Activated T-helper 9 cell treated with anti-CD3 and anti-CD28 coated beads, Interleukin-2, amount 50 U/mL, for 16 hours (primary cell): ENCODE results near the gene PCNX2.

Experiments used
- DNase-seq: peaks from one replicate; pipeline ENCODE4 v3.0.0-alpha.2; 2020; ENCODE audit warnings: low read depth

PCNX2 gene

GRCh38 chr1:232962761-232963745 lies 332.5 kb downstream of the PCNX2 start:
- DNase-seq: no peak

GRCh38 chr1:232958067-232958466 lies 337.5 kb downstream of the PCNX2 start:
- DNase-seq: no peak

DNA sequence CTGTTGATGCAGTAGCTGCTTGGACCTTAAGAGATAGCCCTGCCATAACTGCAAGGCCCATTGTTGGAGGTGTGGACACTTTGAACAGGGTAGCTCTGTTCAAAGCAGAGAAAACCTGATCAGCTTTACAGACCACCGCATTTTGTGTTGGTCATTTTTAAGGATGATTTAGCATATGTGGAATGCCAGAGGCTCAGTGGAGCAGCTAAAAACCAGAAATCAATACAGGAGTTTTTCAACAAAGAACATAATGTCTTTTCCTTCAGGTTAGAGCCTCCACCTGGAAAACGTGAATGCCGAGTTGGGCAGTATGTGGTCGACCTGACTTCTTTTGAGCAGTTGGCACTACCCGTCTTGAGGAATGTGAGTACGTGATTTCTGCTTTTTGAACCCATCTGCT lies 339.4 kb downstream of the PCNX2 start:
- no peak for DNase-seq

GRCh38 chr1:232954594-232955365 lies 340.7 kb downstream of the PCNX2 start:
- no peak for DNase-seq

DNA sequence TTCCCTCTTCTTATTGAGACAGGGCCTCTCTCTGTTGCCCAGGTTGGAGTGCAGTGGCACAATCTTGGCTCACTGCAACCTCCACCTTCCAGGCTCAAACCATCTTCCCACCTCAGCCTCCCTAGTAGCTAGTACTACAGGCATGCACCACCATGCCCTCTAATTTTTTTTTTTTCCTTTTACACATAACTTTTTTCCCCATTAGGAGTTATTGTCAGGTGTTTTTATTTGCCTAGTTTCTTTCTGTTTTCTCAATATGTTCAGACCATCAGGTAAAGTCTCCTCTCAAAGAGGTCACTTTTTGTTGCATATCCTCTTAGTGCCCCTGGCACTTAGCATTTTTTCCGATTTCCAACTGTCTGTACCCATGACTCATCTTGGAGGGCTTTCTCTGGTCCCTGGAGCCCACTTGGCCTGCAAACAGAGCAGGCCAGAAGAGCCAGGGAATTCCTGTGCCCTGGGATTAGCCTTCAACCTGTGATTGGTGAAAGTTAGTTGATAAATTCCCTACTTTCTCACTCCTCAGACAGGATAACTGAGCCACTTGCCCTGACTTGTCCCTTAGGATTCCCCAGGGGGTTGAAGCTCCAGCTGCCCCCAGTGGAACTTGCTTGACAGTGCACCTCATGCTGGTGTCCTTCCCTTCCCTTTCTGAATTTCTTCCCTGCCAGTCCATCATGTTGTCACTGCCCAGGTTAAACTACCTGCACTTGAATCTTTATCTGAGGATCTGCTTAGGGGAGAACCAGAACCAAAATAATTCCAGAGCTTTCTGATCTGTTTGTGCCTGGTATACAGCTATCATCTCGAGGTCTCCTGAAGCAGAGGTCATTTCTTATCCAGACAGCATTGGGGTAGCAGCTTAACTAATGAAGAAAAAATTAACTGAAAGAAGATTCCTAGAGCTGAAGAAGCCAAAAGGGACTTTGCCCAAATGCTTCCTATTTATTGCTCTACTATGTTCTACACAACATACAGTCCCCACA lies 342.7 kb downstream of the PCNX2 start:
- no peak for DNase-seq

DNA sequence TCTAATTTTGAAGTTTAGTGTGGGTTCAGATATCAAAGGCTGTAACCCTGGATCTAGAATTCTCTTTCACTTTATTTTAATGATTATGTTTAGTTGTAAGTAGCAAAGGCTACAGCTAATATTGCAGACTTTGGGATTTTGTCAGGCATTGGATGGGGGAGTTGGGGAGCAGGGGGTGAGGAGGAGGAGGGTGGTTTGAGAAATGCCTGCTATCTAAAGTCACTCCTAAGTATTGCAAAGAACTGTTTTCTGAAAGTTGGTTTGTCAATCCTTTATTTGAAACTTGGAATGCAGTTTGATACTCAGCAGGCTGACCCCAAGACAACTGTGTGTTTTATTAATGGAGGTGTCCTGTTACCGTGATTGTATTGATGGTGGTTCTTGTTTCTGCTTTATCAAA lies 343.9 kb downstream of the PCNX2 start:
- no peak for DNase-seq

- no peak for DNase-seq
Measured at GRCh38 chr1:232951180-232951579, 344.3 kb downstream of the PCNX2 start.

DNA sequence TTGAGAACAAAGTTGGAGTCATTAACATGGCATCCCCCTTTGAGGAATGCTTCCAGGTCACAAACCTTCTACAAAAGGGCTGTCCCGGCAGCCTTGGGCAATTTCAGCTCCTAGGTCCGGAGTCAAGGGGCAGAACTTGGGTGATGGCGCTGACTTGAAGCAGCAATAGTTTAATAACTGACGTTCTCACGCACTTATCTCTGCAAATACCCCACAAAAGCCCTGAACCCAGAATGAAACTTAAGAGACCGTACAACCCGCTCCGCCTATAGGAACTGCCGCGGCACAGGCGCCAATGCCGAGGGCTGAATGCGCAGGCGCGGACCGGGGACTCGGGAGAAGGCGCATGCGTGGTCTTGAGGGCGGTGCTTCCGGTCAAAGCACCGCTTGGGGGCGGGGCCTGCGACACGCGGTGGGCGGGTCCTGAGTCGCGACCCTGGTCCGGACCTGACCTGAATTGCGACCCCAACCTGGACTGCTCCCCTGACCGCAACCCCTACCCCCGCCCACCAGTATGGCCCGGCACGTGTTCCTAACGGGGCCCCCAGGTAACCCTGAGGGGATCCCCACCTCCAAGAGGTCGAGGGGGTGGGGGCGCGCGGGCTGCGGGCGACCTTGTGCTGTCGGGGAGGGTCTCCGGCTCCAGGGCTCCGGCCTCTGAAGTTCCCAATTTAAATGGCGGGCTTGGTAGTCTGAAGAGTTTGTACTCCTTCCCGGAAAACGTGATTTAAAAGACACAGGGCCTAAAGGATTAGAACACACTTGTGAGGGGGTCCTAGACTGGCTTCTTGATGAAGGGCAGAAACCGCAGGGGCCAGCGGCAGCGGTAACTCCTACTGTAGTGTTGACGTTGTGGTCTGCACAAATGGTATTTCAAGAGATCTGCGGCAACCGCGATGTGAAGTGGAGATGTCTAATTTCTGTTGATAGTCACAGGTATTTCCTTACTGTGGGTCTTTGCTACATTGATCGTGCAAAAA lies 345.0 kb downstream of the PCNX2 start, which contains the start of gene NTPCR:
TSS of gene NTPCR (plus strand) at position 415 of the 980 bp plus-strand sequence. CDS start at position 515, 100 bp downstream.
- peak; percentile 94 for DNase-seq

GRCh38 chr1:232949636-232950196 lies 345.8 kb downstream of the PCNX2 start:
- DNase-seq: no peak

- DNase-seq: no peak
Measured at GRCh38 chr1:232944347-232944746, 351.2 kb downstream of the PCNX2 start.

DNA sequence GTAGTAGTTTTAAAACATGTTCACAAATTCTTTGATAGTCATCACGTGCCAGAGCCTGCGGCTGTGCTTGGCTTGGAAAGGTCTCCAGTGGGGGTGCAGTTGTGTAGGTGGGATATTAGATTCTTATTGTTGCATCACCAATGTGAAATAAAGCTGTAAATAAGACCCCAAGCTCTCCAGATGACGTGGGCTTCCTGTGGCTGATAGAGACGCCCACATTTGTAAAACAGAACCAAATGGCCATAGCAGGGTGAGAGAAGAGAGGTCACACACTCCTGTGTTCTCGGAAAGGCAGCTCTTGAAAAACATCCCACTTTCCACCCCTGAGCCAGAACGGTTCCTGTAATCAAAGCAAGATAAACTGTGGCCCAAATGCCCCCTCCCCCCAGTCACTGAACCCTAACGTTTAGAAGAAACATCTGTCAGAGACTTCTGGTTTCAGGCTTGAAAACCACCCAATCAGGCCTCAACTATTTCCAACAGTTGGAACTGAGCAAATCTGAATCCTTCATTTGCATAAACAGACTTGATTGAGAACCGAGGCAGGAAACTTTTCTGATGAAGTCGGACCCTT lies 351.8 kb downstream of the PCNX2 start:
- no peak for DNase-seq

GRCh38 chr1:232942413-232943294 lies 352.9 kb downstream of the PCNX2 start:
- DNase-seq: no peak

- no peak for DNase-seq
Measured at GRCh38 chr1:232940262-232940661, 355.3 kb downstream of the PCNX2 start.

DNA sequence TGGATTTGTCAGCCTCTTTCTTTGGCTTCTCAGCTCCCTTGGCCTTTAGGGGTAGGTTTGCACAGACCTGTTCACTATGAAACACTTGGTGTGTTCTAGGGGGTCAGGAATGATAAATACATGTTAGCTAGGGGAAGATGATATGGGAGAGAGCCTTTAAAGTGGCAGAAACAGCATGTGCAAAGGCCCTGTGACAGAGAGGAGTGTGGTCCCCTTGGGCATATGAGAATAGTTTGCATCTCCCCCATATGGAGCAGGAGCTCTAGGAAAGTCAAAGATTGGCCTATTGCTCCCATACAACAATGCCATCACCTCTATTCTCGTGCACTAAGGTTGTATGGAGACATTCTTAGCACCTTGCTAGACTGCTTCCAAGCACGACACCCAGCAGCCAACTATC lies 355.8 kb downstream of the PCNX2 start:
- DNase-seq: no peak

DNA sequence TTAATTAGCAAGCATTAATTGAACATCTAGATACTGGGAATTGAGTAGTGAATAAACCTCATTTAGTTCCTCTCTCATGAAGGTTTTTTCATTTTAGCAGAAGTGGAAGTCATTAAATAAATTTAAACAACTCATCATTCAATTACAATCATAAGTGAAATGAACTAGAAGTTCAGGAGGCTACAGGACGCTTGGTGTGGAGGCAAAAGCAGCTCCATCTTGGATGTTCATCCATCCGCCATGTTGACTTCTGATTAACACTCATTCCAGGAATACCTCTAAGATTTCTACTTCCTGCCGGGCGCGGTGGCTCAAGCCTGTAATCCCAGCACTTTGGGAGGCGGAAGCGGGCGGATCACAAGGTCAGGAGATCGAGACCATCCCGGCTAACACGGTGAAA lies 356.6 kb downstream of the PCNX2 start:
- no peak for DNase-seq

DNA sequence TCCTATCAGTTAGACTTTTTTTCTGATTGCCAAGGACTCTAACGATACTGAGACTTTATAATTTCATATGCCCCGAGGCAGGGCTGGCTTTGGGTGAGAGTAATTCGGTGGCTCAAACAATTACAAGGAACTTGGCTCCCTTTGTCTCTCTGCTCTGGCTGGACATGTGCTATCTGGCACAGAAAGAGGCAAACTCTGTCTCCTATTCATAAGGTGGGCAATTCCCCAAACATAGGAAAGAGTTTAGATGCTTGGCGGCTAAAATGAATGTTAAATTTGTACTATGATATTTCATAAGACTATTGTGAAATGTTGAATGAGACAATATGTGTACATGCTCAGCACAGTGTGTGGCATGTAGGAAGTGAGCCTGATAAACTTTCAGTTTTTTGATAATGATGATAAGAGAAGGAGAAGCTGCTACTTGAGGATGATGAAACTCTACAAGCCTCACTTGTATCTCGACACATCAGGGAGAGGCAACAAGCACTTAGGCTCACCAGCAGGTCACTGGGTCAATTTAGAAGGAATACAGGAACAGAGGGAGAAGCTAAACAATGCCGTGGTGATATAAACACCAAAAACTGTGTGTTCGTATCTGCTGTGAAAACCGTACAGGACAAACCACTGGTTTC lies 357.7 kb downstream of the PCNX2 start:
- no peak for DNase-seq

DNA sequence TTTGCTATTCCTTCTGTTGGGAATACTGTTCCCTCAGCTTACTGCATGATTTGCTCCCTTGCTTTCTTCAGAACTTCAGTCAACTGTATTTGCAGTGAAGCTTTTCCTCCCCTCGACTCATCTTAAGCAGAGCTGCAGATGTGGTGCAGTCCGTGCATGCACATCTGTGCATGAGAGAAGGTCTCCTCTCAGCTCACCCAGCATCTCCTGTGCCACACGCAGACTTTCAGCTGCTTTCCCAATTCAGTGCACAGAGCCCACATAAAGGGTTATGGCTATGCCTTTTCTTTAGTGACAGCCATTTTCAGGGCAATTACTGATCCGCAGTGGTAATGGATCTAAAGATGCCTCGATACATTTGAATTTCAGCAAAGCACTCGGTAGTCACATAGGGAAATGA lies 358.6 kb downstream of the PCNX2 start:
- DNase-seq: no peak
